ENCODE data around the gene CLK1. TPM values are rescaled to one million over a fixed set of nuclear protein-coding genes. Genes with fewer than 3 reads are reported as not detected.
A peak's percentile ranks its signal among the peaks of the same experiment; 100 is the strongest.

Gene CLK1
- polyA plus RNA-seq, 1 donor from 2014 or later: 745 TPM

GRCh38 chr2:200851398-200852248 is 12.8 kb downstream of the CLK1 start:
- no peak for TF ChIP-seq EZH2 (IDR thresholded peaks at IDR 0.05; ENCODE audit: borderline replicate concordance, insufficient read depth, low read length, poor library complexity, severe bottlenecking)
- TF ChIP-seq RAD21 (conservative IDR thresholded peaks at IDR 0.05): no peak
- TF ChIP-seq POLR2AphosphoS5 (IDR thresholded peaks at IDR 0.05): peak; percentile 47
- no peak for TF ChIP-seq SMC3 (conservative IDR thresholded peaks at IDR 0.05; ENCODE audit: poor library complexity)
- Histone ChIP-seq H3K79me2 (replicated peaks; ENCODE audit: insufficient read depth, low read length) (peaks cover 11% of the 10 kb centered on the region), H3F3A (ENCODE audit: insufficient read depth, low read length, poor library complexity, severe bottlenecking) (no peaks in the 10 kb centered on the region), H4K20me1 (ENCODE audit: insufficient read depth) (peaks cover 6% of the 10 kb centered on the region), H3K9ac (ENCODE audit: low read length) (no peak overlapping the region), H3K4me3 (ENCODE audit: low read length) (no peak overlapping the region), H3K4me2 (ENCODE audit: low read length) (no peak overlapping the region), H3K27me3 (ENCODE audit: insufficient read depth, low read depth, low read length) (no peaks in the 10 kb centered on the region), H2AFZ (ENCODE audit: low read depth, low read length) (no peak overlapping the region), H3K9me3 (ENCODE audit: low read length) (no peaks in the 10 kb centered on the region), H3K36me3 (ENCODE audit: insufficient read depth, low read length) (peaks cover 6% of the 10 kb centered on the region), H3K27ac (ENCODE audit: low read length) (no peak overlapping the region), H3K9me2 (ENCODE audit: insufficient read depth, low read length) (no peaks in the 10 kb centered on the region)

GRCh38 chr2:200850512-200851256 is 13.8 kb downstream of the CLK1 start:
- Histone ChIP-seq H3K36me3 (ENCODE audit: insufficient read depth, low read length) (peaks cover 4% of the 10 kb centered on the region), H3K9ac (ENCODE audit: low read length) (no peak overlapping the region), H4K20me1 (ENCODE audit: insufficient read depth) (no peaks in the 10 kb centered on the region), H3K27me3 (ENCODE audit: insufficient read depth, low read depth, low read length) (no peaks in the 10 kb centered on the region), H3K79me2 (replicated peaks; ENCODE audit: insufficient read depth, low read length) (peaks cover 5% of the 10 kb centered on the region), H2AFZ (ENCODE audit: low read depth, low read length) (no peak overlapping the region), H3F3A (ENCODE audit: insufficient read depth, low read length, poor library complexity, severe bottlenecking) (no peaks in the 10 kb centered on the region), H3K4me2 (ENCODE audit: low read length) (no peak overlapping the region), H3K9me2 (ENCODE audit: insufficient read depth, low read length) (no peaks in the 10 kb centered on the region), H3K4me3 (ENCODE audit: low read length) (no peak overlapping the region), H3K9me3 (ENCODE audit: low read length) (no peaks in the 10 kb centered on the region), H3K27ac (ENCODE audit: low read length) (no peak overlapping the region)
- TF ChIP-seq TAF1 (IDR thresholded peaks at IDR 0.05; ENCODE audit: low read depth) (no peak), REST (IDR thresholded peaks at IDR 0.05; ENCODE audit: borderline replicate concordance) (no peak), SMC3 (conservative IDR thresholded peaks at IDR 0.05; ENCODE audit: poor library complexity) (no peak), EZH2 (IDR thresholded peaks at IDR 0.05; ENCODE audit: borderline replicate concordance, insufficient read depth, low read length, poor library complexity, severe bottlenecking) (no peak), RAD21 (conservative IDR thresholded peaks at IDR 0.05) (no peak), CTCF (IDR thresholded peaks at IDR 0.05; ENCODE audit: poor library complexity, severe bottlenecking) (no peak)

Measured in neural cell (in vitro differentiated cells).